HepG2 (cell line): ENCODE measurements around the gene ZNF30. TPM values are rescaled to one million over a fixed set of nuclear protein-coding genes. Genes with fewer than 3 reads are reported as not detected.

Source experiments
- ARNT ChIP-seq: fragments of 450-650 bp; IDR thresholded peaks from 2 replicates; pipeline ENCODE4 v1.6.1; 2017
- DMAP1 ChIP-seq: IDR thresholded peaks from 2 replicates; pipeline ENCODE4 v1.6.1; 2016
- DPF2 ChIP-seq: sonication (generic); formaldehyde crosslinking; IDR thresholded peaks from 2 replicates; pipeline ENCODE4 v1.4.0; 2020; ENCODE audit warnings: mild to moderate bottlenecking, low read depth, missing genetic modification reagents, borderline replicate concordance
- DRAP1 ChIP-seq: IDR thresholded peaks from 2 replicates; pipeline ENCODE4 v1.6.1; 2016; ENCODE audit warnings: missing genetic modification reagents, missing compliant biosample characterization
- GTF3A ChIP-seq: sonication (generic); formaldehyde crosslinking; conservative IDR thresholded peaks from 2 replicates; pipeline ENCODE4 v1.4.0; 2020; ENCODE audit warnings: mild to moderate bottlenecking, missing genetic modification reagents
- GZF1 ChIP-seq: sonication (generic); formaldehyde crosslinking; IDR thresholded peaks from 2 replicates; pipeline ENCODE4 v1.5.1; 2020; ENCODE audit warnings: mild to moderate bottlenecking, missing genetic modification reagents
- HHEX ChIP-seq: IDR thresholded peaks from 2 replicates; pipeline ENCODE4 v1.6.1; 2016; ENCODE audit warnings: control low read depth
- KMT2A ChIP-seq: sonication (generic); formaldehyde crosslinking; IDR thresholded peaks from 2 replicates; pipeline ENCODE4 v1.4.0; 2020; ENCODE audit warnings: missing genetic modification reagents
- MTF2 ChIP-seq: sonication (generic); formaldehyde crosslinking; IDR thresholded peaks from 2 replicates; pipeline ENCODE4 v1.5.0; 2020; ENCODE audit warnings: missing genetic modification reagents, borderline replicate concordance
- MZF1 ChIP-seq: sonication (generic); formaldehyde crosslinking; IDR thresholded peaks from 2 replicates; pipeline ENCODE4 v1.8.1; 2023; ENCODE audit warnings: mild to moderate bottlenecking, missing genetic modification reagents, borderline replicate concordance
- POLR2AphosphoS5 ChIP-seq: IDR thresholded peaks from 2 replicates; pipeline ENCODE4 v1.6.1; 2012; ENCODE audit warnings: low read depth, low read length
- SAP130 ChIP-seq: IDR thresholded peaks from 2 replicates; pipeline ENCODE4 v1.6.1; 2016; ENCODE audit warnings: low read depth
- SMYD3 ChIP-seq: sonication (generic); formaldehyde crosslinking; IDR thresholded peaks from 2 replicates; pipeline ENCODE4 v1.8.1; 2023; ENCODE audit warnings: mild to moderate bottlenecking, missing genetic modification reagents
- SP2 ChIP-seq: sonication (generic); formaldehyde crosslinking; IDR thresholded peaks from 2 replicates; pipeline ENCODE4 v1.5.1; 2020; ENCODE audit warnings: mild to moderate bottlenecking, missing genetic modification reagents
- THYN1 ChIP-seq: sonication (generic); formaldehyde crosslinking; IDR thresholded peaks from 2 replicates; pipeline ENCODE4 v1.8.1; 2023; ENCODE audit warnings: low read depth, mild to moderate bottlenecking, moderate library complexity, missing genetic modification reagents, borderline replicate concordance
- ZFP36L2 ChIP-seq: sonication (generic); formaldehyde crosslinking; IDR thresholded peaks from 2 replicates; pipeline ENCODE4 v1.4.0; 2020; ENCODE audit warnings: missing genetic modification reagents
- ZNF296 ChIP-seq: sonication (generic); formaldehyde crosslinking; conservative IDR thresholded peaks from 2 replicates; pipeline ENCODE4 v1.5.0; 2020; ENCODE audit warnings: mild to moderate bottlenecking, missing genetic modification reagents
- ZNF335 ChIP-seq: sonication (generic); formaldehyde crosslinking; IDR thresholded peaks from 2 replicates; pipeline ENCODE4 v1.4.0; 2020; ENCODE audit warnings: missing genetic modification reagents
- ZNF34 ChIP-seq: sonication (generic); formaldehyde crosslinking; IDR thresholded peaks from 2 replicates; pipeline ENCODE4 v1.4.0; 2020; ENCODE audit warnings: mild to moderate bottlenecking, missing genetic modification reagents, borderline replicate concordance
- ZNF414 ChIP-seq: sonication (generic); formaldehyde crosslinking; IDR thresholded peaks from 2 replicates; pipeline ENCODE4 v1.5.0; 2020; ENCODE audit warnings: missing genetic modification reagents
- ZNF432 ChIP-seq: sonication (generic); formaldehyde crosslinking; IDR thresholded peaks from 2 replicates; pipeline ENCODE4 v1.5.0; 2020; ENCODE audit warnings: missing genetic modification reagents, mild to moderate bottlenecking, borderline replicate concordance
- ZNF451 ChIP-seq: sonication (generic); formaldehyde crosslinking; IDR thresholded peaks from 2 replicates; pipeline ENCODE4 v1.5.0; 2020; ENCODE audit warnings: mild to moderate bottlenecking, missing genetic modification reagents
- ZNF569 ChIP-seq: sonication (generic); formaldehyde crosslinking; IDR thresholded peaks from 2 replicates; pipeline ENCODE4 v1.5.0; 2020; ENCODE audit warnings: mild to moderate bottlenecking, missing genetic modification reagents, moderate library complexity, borderline replicate concordance
- ZNF577 ChIP-seq: sonication (generic); formaldehyde crosslinking; IDR thresholded peaks from 2 replicates; pipeline ENCODE4 v1.4.0; 2020; ENCODE audit warnings: mild to moderate bottlenecking, low read depth, missing genetic modification reagents, borderline replicate concordance
- ZNF609 ChIP-seq: sonication (generic); formaldehyde crosslinking; IDR thresholded peaks from 2 replicates; pipeline ENCODE4 v1.4.0; 2020; ENCODE audit warnings: mild to moderate bottlenecking, missing genetic modification reagents, borderline replicate concordance
- ZNF724P ChIP-seq: sonication (generic); formaldehyde crosslinking; IDR thresholded peaks from 2 replicates; pipeline ENCODE4 v1.8.0; 2022; ENCODE audit warnings: missing genetic modification reagents, borderline replicate concordance
- ZNF790 ChIP-seq: sonication (generic); formaldehyde crosslinking; IDR thresholded peaks from 2 replicates; pipeline ENCODE4 v1.8.0; 2022; ENCODE audit warnings: missing genetic modification reagents, mild to moderate bottlenecking, borderline replicate concordance
- polyA plus RNA-seq, 8 experiments: library from polyadenylated mRNA; depleted of rRNA in 3 of 8; stranded (reverse) in 7 of 8; unstranded in 1 of 8; fragments of >200 nt; fragmentation: Illumina TruSeq in 4 of 8; extraction: Trizol in 4 of 8; gene quantifications; 2 replicates each; pipeline versions ENCODE4 v1.2.1 to v1.2.3, GENCODE V29; 2011 to 2016; ENCODE audit warnings: low read depth in 4 of 8, missing spikeins in 1 of 8, mixed read lengths in 1 of 8; ENCODE audit not compliant: insufficient read depth in 1 of 8
- total RNA-seq, 5 experiments: library from RNA; depleted of rRNA; stranded (reverse); fragments of >200 nt; fragmentation: Illumina TruSeq; extraction: Trizol; gene quantifications; 2 replicates each; pipeline ENCODE4 v1.2.3, GENCODE V29; 2016; ENCODE audit warnings: low read depth in 1 of 5

ZNF30 gene
- total and polyA plus RNA-seq, 2 of the 13 experiments (the other 11 are each of a cell fraction or from before 2014, with no cell fraction given) = 2.3 to 4.4 TPM

GRCh38 chr19:34926685-34927375 is at the start of gene ZNF30 (continued):
- TF ChIP-seq MTF2 (CRISPR knock-in tag) (no peak; the same call in 1 of the 2 replicates), ZFP36L2 (no peak), ZNF335 (CRISPR knock-in tag) (0 out of 2 replicates have a peak, but pooled peaks have one; percentile 23), MZF1 (CRISPR knock-in tag) (no peak), ZNF34 (no peak), ZNF724P (CRISPR knock-in tag) (no peak), POLR2AphosphoS5 (peak; percentile 79; the same call in 1 of the 2 replicates), ZNF414 (peak; percentile 73; the same call in 1 of the 2 replicates), ZNF296 (CRISPR knock-in tag) (no peak), ARNT (no peak), ZNF609 (CRISPR knock-in tag) (peak; percentile 31; the same call in 1 of the 2 replicates), SP2 (CRISPR knock-in tag) (no peak), ZNF569 (CRISPR knock-in tag) (no peak), DPF2 (no peak), THYN1 (CRISPR knock-in tag) (no peak), ZNF790 (CRISPR knock-in tag) (peak; percentile 91; the same call in 1 of the 2 replicates), SMYD3 (CRISPR knock-in tag) (no peak), ZNF432 (CRISPR knock-in tag) (no peak), DMAP1 (CRISPR knock-in tag) (no peak; the same call in 1 of the 2 replicates), KMT2A (CRISPR knock-in tag) (peak; percentile 70), SAP130 (peak; percentile 81), HHEX (no peak), ZNF577 (no peak), GZF1 (CRISPR knock-in tag) (no peak), ZNF451 (CRISPR knock-in tag) (0 out of 2 replicates have a peak, but pooled peaks have one; percentile 65), DRAP1 (CRISPR knock-in tag) (peak; percentile 67), GTF3A (CRISPR knock-in tag) (no peak)
